Stimulated activated CD8-positive, alpha-beta memory T cell treated with anti-CD3 and anti-CD28 coated beads, Interleukin-7, amount 100 ng/mL, for 24 hours (primary cell): ENCODE data around the gene PYCR2.
A peak's percentile ranks its signal among the peaks of the same experiment; 100 is the strongest.

ENCODE experiments used
- DNase-seq: peaks from one replicate; pipeline ENCODE4 v3.0.0-alpha.2; 2020; ENCODE audit warnings: low read depth

PYCR2 gene

DNA sequence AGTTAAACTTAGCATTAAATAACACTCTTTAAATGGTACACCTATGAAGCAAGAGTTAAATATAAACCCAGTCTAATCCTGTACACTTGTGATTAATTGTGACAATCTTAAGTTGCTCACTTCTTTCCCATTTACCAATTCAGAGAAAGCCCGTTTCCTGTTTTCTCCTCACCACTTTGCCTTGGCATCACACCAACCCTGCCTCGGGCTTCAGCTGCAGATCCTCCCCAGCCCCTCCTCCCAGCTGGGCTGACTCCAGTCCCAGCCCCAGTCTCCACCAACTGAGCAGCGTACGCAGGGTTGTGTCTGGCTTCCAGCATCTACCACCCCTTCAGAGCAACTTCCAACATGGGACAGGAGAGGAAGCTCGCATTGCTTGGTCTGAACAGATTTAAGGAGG, 4.1 kb downstream of the PYCR2 start:
- no peak for DNase-seq

DNA sequence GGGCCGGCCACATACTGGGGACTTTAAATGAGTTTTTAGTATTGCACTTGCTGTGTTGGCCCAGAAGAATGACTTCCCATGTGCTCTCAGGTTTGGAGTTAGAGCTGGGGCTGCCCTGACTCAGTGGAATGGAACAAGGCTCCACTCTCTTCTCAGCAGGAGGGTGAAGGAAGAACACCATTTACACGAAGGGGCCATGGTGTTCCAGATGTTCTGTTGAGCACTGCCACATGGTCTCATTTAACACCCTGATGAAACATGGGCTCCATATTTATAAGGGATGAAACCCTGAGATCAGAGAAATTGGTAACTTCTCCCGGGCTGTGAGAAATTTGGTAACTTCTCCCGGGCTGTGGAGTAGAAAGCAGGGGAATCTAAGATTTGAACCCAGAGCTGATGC, 5.8 kb downstream of the PYCR2 start:
- DNase-seq = no peak

DNA sequence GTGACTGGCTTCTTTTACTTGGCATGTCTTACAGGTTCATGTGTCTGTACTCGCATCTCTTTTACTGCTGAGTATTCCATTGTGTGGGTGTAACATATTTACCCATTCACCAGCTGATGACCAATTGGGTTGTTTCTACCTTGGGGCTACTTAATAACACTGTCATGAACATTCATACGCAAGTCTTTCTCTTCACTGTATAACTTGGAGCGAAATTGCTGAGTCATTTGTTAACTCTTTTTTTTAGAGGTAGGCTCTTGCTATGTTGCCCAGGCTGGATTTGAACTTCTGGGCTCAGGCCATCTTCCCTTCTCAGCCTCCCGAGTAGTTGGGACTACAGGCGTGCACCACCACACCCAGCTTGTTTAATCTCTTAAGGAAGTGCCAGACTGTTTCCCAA, 6.5 kb downstream of the PYCR2 start:
- no peak for DNase-seq

DNA sequence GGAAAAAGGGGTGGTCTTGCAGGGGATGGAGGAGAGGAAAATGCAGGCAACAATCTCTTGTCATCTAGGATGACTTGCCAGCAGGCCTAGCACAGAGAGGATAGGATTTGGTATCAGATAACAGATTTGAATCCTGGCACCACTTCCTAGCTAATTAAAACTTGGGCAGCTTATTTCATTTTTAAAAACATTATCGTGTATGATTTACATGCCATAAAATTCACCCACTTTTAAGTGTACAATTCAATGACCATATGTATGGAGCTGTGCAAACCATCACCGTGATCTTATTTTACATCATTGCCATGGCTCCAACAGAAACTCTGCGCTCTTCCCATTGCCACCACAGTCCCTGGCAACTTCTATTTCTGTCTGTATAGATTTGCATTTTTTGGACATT, 6.9 kb downstream of the PYCR2 start:
- DNase-seq = no peak

DNA sequence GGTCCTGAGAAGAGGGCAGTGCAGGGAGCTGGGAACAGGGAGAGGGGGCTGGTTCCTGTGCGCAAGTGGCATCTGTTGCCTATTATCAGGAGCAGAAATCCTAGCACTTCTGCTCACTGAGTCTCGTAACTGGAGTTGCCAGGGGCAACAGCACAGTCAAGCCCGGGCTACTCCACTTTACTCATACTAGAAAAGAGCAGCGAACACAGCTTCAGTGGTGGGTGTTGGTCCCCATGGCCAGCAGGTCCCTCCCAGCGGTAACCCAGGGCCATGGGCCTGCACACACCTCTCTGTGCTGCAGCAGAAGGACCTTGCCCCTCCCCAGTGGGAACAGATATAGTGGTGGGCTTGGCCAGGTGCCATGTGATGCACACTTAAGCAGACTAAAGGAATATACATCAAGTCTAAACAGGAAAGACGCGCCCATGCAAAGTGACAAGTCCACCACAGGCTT, 8.5 kb downstream of the PYCR2 start:
- DNase-seq = no peak

DNA sequence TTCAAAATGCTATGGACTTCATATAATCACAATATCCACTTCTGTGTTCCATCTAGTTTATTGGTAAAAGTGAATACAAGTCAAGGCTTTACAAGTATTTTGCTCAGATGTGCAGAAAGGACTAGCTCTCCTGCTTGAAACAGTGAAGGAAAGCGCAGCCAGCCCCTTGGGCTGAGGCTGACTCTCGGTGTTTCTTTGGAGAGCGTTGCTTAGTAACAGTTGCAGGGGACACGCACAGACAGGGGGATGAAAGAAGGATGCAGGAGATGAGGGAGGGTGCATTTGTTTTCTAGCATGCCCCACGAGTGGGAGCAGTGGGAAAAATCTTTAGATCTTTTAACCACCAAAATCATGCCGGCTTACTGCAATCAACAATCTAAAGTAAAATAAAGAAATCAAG, 9.1 kb downstream of the PYCR2 start:
- DNase-seq = no peak

DNA sequence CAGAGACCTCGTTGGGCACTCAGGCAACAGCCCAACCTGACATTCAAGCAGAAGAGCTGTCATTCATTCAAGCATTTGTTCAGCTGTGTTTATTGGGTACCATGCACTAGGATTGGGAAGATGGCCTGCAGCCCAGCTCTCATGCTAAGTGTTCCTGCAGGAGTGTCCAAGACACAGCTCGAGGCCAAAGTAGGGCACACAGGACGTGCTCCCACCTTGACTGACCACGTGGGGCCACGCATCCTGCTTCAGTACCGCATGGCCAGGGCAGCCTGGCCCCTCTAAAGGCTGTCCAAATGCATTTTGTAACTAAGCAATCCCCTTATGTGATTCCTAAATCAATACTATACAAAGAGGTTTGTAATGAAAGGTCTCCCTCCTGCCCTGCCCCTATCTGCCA, 9.7 kb downstream of the PYCR2 start:
- DNase-seq = no peak

DNA sequence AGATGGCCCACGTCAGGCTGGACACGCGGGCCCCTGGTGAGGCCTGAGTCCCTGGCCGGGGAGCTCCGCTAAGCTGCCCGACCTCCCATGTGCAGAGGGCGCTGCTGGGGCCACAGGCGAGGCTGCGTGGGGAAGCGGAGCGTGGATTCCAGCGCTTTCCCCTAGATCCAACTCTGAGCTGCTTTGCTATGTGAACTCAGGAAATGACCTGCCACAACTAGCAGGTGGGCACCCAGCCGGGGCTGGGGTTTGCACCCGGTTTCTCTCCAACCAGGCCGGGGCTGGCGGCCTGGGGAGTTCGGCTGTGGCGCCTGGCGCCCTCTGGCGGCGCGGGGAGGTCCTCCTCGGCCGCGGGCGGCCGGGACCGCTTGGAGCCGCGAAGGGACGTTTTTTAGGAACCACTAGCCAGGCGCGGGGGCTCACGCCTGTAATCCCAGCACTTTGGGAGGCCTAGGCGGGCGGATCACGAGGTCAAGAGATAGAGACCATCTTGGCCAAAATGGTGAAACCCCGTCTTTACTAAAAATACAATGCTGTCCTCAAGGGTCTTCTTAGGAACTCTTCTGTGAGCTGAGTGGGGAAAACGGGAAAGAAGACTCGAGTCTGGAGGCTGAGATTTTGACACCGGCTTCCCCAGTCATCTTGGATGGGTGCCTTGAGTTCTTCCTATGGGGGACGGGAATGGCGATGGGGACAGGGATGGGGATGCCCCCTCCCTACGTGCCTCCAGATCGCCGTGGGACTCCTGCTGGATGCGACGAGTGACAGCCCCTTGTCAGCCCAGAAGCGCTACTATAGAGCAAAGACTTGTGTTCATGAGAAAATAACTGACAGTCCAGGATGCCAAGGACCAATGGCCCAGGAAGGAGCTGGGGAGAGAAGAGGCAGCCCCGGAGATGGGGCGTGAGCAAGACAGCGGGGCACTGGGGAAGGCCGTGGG, 12.6 kb downstream of the PYCR2 start:
- peak; percentile 53 for DNase-seq

DNA sequence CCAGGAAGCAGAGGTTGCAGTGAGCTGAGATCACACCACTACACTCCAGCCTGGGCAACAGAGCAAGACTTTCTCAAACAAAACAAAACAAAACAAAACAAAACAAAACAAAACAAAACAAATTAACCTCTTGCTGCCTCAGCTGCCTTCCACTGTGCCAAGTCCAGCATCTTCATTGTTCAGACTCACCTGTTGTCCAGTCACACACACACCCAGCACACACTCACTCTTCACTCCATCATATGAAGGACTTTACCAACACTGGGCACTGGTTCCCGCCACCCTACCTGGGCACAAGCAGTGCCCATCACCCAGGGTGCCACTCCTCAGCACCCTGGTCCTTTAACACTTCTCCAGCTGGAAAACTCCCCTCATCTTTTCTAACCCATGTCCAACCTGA, 14.6 kb downstream of the PYCR2 start:
- DNase-seq = no peak

DNA sequence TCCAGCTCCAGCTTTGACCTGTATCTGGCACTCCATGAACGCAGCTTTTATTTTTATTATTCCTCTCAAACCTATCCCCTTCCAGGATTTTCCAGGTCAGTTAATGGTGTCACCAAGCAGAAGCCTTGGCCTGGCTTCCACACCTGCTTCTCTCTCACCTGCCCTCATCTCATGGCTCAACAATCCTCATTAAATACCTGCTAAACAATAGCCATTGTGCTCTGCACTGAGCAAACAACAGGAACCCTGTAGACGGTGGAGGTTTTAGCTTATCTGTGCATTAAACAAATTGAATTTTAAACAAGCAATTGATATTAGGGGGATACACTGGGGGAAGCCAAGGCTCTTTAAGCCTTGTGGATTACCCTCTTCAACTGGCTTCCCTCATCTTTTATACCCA, 15.3 kb downstream of the PYCR2 start:
- DNase-seq = no peak

DNA sequence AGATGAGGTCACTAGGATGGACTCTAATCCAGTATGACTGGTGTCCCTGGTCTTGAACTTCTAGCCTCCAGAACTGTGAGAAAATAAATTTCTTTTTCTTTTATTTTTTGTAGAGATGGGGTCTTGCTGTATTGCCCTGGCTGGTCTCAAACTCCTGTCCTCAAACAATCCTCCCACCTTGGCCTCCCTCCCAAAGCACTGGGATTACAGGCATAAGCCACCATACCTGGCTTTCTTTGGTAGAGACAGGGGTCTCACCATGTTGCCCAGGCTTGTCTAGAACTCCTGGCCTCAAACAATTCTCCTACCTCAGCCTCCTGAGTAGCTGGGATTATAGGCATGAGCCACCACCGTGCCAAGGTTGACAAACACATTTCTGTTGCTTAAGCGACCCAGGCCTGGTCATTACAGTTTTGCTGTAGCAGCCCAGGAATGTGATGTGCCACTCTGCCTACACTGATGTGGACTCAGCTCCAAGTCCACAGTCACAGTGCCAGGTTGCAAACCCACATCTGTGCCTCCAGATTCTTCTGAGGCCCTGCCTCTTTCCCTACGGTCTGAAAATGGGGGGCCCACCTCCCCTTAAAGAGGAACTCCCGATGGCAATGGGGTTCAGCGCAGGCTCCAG, 15.9 kb downstream of the PYCR2 start:
- no peak for DNase-seq

DNA sequence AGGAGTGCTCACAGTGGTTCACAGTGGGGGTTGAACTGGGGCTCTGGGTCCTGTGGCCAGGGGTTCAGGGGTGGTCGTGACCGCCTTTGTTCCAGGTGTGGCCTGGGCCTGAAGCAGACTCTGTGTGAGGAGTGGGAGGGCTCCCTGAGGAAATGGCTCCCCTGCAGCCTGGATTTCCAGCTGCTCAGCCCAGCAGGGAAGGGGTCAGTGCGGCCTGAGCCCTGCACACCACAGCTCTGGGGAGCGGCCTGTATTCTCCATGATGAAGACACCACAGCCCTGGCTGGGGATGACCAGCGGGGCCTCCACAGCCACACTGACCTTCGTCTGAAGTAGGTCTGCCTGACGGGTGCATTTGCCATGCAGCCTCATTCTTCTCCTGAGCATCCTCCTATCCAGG, 16.7 kb downstream of the PYCR2 start:
- DNase-seq = no peak

DNA sequence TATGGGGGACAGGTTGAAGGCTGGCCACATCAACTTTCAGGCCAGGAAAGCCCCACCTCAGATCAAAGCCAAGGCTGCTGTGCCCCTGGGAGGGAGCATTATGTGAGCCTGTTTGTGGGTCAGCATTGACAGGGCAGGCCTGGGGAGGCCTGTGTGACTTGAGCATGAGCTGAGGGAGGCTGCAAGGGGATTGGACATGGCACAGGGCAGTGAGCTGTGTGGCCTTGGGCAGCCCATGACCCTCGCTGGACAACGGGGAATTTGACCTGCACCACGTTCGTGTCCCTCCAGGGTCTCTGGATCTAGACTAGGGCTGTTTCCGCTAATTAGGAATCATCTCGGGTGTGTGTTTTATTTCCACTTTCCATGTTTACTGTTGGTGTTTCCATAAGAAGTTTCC, 17.6 kb downstream of the PYCR2 start:
- DNase-seq = no peak

DNA sequence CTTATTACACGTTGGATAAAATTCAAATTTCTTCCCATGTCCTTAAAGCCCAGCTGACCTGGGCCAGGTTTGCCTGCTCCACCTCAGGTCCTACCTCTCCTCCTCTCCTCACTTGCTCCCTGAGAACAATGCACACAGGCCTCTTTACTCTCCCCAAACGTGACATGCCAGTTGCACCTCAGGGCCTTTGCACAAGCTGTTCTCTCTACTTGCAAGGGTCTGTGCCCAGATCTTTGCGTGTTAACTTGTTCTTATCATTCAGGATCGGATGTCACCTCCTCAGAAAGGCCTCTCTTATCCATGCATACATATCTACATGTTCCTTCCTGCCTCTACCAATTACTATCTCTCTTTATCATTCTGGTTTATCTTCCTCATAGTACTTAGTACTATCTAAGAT, 20.4 kb downstream of the PYCR2 start:
- DNase-seq = no peak

DNA sequence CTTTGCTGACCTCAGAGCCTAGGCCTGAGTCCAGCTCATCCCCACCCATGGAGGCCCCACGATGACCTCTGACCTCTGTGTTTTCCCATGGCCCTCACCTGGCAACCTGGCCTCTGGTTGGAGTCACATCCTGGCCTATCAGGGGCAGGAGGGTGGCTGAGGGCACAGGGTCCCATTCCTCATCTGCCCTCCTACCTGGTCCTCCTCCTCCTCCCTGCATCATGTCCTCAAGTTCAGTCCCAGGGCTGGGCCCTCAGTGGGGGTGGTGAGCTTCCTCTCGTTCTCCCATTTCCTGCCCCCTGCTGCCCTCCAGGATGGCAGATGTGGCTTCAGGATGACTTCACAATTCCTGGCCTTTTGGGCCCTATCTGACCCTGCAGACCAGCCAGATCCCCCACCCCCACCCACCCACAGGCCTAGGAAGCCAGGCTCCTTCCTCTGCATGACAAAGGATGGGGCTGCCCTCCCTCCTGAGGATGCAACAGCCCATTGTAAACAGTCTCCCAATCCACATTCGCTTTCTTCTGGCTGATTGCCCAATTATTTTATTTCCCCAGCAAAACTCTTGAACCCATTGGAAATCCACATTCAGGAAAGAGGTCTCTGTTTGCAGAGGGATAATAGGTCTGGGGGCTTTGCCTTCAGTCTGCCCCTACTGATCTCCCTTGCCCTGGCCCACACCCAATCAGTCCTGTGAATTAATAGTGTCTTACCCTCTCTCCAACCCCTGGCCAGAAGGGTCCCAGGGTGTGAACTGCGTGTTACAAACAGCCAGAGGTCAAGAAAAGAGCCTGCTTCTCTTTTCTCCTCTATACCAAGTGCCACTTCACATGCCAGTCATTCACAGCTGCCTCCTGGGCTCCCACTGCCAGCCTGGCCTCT, 24.8 kb downstream of the PYCR2 start:
- no peak for DNase-seq

DNA sequence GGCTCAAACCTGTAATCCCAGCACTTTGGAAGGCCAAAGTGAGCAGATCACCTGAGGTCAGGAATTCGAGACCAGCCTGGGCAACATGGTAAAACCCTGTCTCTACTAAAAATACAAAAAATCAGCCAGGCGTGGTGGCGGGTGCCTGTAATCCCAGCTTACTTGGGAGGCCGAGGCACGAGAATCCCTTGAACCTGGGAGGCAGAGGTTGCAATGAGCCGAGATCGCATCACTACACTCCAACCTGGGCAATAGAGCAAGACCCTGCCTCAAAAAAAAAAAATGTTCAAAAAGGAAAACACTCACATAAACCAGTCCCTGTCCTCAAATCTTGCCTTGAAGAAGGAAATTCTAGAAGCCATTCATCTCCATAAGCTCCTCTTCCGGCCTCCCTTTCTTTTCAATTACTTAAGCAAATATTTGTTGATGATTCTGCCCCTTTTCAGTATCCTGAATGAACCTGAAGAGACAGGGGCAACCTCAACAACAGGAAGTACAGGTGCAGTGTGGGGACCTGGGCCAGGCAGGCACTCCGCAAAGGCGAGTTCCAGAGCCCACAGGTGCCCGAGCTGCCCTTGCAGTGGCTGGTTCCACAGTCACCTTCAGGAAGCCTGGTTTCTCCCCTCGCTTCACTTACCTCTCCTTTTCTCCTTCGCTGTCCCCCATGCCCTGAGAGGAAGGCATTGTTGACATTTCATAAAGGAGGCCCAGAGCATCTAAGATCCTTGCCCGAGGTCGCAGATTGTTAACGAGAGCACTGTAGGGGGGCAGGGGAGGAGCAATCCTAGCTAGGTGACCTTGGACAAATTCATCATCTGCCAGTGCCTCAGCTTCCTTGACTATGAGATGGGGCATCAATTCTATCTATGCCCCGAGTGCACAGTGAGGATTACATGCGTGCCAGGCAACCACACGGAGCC, 26.2 kb downstream of the PYCR2 start:
- no peak for DNase-seq

DNA sequence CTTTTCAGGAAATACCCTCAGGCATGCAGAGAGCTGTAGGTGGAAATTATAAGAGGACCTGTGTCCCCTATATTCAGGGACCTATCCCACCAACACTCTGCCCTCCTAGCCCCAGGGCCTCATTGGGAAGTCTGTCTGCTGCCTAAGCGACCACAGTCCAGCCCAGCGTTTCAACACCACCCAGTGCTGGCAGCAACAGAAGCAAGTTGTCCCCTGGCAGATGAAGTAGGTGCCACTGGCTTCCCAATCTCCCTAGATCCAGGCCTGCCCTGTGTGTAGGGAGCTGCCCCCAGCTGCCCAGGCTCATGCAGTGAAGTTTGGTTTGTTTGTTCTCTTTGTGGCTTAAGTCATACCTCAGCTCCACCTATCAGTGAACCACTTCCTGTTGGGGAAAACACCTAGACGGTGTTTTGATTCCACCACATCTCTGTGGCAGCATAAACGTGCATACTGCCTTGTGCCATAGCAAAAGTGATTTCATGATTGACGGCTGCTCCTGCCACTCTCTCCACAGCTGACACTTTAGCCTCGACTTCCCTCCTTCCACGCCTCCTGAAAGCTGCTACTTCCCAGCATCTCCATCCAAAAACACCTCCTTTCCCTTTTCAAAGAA, 27.0 kb downstream of the PYCR2 start:
- no peak for DNase-seq

DNA sequence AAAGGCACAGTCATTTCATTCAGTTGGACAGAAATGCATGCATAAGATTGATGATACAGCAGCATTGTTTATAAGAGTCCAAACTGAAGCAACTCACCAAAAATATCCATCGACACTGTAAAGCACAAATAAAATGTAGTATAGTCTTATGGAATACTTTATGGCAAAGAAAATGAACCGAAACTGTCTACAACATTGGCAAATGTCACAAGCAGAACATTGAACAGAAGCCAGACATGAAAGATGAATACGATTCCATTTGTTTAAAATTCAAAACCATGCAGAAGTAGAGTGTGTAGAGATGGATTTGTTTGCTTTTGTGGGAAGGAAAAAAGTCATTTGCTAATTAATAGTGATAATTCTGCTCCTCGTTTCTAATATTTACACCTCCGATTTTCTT, 27.6 kb downstream of the PYCR2 start:
- DNase-seq = no peak

DNA sequence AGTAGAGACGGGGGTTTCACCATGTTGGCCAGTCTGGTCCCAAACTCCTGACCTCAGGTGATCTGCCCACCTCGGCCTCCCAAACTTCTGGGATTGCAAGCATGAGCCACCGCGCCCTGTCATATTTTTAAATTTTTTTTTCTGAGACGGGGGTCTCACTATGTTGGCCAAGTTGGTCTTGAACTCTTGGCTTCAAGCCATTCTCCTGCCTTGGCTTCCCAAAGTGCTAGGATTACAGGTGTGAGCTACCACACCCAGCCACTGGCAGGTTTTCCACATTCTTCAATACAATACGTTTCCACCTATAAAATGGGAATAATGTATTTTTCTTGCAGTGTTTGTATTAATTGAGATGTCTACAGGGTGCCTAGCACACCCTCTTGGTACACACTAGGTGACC, 31.7 kb downstream of the PYCR2 start:
- no peak for DNase-seq

DNA sequence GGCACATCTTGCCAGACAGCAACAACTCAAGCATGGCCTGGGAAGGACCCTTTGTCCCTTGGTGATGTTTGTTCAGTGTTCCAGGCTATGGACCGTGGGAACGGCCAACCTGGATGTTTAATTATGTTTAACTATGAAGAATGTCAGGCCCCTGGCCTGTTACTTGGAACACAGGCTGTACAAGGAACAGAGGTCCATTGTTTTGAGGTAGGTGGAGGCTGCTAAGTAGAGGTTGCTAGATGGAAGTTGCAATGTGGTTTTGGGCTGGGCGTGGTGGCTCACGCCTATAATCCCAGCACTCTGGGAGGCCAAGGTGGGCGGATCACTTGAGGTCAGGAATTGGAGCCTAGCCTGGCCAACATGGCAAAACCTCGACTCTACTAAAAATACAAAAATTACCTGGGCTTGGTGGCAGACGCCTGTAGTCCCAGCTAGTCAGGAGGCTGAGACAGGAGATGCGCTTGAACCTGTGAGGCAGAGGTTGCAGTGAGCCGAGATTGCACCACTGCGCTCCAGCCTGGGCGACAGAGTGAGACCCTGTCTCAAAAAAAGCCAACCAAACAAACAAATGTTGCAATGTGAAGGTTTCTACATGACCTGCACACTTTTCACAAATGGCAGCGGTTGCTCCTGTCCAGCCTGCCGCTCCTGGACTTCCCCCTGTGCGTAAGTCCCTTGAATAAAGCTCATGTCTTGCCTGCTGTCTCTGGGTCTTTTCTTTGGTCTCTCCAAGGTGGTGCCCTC, 32.6 kb downstream of the PYCR2 start:
- DNase-seq = no peak
